ENCODE measurements around the gene NT5DC1.

Gene NT5DC1

DNA sequence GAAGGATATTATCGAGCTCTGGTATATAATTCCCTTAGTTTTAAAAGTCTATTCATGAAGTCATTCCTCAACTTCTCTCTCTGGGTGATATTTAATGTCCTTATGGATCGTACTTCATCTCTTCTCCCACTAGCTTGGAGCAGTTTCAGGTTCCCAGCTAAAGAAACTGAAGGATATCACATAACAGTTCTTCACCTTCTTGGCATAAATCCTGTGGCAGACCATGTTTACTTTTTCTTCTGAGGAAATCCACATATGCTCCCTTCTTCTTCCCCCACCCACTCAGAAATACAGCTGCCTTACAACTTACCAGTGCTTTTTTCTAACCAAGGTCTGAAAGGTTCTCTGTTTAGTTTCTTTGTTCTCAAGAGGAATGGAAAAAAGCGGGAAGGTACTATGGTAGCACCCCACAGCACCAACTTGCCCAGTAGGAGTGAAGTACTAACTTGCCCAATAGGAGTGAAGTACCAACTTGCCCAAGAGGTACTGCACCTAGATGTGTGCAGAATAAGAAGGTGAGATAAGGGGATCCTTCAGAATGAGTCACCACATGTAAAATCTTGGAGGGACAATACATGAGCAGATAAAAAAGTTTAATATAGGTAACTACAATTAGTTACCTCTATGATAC is 100.1 kb downstream of the NT5DC1 start:
- no peak for DNase-seq

GRCh38 chr6:116201538-116201937 is 100.9 kb downstream of the NT5DC1 start:
- no peak for DNase-seq

DNA sequence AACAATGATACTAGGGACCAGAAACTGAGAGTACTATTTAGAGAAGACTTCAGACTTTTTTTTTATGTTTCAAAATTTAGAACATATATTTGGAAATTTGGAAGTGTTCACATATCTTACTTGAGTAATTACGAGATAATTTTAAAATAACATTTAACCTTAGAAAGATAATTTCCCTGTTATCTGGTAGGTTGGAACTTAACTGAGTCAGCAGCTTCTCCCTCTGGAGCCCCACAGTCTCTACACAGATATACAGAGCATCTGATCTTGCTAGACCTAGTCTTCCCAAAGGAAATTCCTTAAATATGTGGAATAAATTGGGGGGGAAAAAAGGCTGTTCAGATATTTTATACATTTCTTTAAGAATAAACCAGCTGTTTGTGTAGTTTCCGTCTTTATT is 104.6 kb downstream of the NT5DC1 start:
- no peak for DNase-seq

DNA sequence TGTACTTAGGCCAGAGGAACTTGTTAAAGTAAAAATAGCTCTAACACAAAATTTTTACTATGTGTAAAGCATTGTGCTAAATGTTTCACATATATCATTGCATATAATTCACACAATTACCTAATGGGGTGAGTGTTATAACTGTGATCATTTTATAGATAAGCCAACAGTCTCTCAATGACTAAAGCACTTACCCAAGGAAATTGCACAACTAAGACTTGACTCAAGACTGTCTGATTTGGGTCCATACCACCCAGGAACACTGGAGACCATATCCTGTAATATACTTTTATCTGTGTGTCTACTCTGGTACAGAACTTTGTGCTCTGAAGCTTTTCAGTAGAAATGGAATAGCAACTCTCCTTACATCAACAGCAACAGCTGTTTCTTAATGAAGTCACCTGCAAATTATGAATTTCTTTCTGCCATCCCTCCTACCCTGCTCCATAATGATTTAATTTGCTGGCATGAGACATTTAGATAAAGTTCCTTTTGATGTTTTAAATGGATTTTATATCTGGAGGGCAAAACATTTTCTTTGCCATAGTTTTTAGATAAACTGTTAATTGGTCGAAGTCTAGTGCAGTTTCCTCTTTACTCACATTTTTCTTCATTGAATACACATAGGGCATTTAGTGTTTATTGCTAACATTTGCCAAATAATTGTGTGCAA is 105.7 kb downstream of the NT5DC1 start:
- DNase-seq: no peak

- no peak for DNase-seq
Measured at GRCh38 chr6:116208056-116208785, 107.6 kb downstream of the NT5DC1 start.

DNA sequence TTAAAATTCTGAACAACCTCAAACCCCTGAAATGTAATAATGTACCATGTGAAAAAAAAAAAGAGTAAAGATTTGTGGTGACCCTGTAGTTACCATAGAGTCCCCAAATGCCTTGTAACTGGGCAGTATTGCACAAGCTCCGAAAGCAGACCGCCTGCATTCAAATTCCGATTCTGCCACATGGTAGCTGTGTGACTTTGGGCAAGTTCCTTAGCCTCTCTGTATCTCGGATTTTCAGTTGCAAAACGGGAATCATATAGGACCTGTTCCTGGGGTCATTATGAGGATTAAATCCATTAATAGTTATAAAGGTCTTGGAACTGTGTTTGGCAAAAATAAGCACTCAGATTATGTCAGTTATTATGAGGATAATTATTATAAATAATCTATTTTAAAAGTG is 109.7 kb downstream of the NT5DC1 start:
- DNase-seq: no peak

GRCh38 chr6:116210750-116211425 is 110.2 kb downstream of the NT5DC1 start:
- DNase-seq: no peak

GRCh38 chr6:116214681-116215080 is 114.0 kb downstream of the NT5DC1 start:
- no peak for DNase-seq

GRCh38 chr6:116215414-116215813 is 114.8 kb downstream of the NT5DC1 start:
- DNase-seq: no peak

- DNase-seq: no peak
Measured at GRCh38 chr6:116217069-116217468, 116.4 kb downstream of the NT5DC1 start.

DNA sequence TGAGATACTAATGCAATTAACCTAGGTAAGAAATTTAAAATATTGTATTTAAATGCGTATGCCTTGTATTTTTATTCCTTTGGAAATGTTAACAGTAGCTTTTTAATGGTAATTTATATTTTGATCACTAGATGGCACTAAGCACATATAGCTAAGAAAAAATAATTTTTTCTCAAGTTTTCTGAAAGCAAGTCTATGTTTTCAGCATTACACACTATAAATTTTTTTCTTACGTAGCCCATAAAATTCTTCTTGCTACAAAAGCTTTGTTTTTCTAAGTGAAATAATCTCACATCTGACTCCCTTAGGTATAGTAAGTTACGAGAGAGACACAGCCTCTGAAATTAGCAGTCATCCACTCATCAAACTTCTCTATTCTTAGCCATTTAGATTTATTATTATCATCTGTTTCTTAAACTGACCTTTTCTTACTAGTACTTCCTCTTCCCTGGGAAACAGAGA is 117.5 kb downstream of the NT5DC1 start:
- peak; percentile 17 for DNase-seq

GRCh38 chr6:116218866-116219265 is 118.2 kb downstream of the NT5DC1 start:
- DNase-seq: no peak

- DNase-seq: no peak
Measured at GRCh38 chr6:116221067-116221466, 120.4 kb downstream of the NT5DC1 start.

DNA sequence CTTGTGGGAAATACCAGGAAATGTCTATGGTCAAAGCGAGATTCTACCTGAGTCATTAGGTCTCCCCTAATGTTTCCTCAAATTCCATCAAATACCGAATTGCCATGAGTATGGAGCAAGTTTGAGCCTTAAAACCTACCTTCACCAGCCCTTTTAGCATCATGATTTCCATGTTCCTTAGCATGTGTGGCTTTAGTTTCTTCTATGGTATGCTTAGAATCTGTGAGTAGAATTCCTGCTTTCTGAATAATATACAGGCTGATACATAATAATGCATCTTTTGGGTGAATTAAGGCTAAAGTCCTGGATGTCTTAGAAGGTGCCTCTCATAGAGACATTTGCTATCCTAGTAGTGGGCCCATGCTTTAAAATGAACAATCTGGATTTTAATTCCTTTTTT is 121.3 kb downstream of the NT5DC1 start:
- DNase-seq: no peak

- DNase-seq: no peak
Measured at GRCh38 chr6:116223355-116223754, 122.7 kb downstream of the NT5DC1 start.

DNA sequence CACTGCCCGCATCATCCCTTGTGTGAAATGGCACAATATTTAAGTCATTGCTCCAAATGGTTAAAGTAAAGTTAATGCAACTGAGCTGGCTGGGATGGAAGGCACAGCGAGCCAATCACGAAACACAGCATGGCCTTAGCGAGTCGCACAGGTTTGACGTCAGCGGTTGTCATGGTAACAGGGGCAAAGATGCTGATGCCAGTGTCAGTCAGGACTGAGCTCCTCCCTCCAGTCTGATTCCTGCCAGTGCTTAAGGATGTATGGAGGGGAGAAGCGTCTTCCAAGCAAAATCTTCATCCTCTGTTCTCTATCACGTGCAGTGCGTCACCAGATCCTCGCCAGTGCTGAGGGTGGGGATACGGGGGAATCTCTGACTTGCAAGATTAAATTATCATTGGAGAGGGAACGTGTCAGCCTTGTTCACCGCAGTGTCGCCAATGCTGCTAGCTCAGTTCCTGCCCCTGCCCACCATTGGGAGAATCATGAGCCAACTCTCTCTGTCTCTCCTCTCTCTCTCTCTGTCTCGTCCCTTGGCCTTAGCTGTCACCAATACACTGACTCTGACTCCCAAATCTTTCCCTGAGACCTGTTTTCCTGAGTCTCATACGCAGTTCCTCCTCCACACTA is 128.7 kb downstream of the NT5DC1 start:
- no peak for DNase-seq

DNA sequence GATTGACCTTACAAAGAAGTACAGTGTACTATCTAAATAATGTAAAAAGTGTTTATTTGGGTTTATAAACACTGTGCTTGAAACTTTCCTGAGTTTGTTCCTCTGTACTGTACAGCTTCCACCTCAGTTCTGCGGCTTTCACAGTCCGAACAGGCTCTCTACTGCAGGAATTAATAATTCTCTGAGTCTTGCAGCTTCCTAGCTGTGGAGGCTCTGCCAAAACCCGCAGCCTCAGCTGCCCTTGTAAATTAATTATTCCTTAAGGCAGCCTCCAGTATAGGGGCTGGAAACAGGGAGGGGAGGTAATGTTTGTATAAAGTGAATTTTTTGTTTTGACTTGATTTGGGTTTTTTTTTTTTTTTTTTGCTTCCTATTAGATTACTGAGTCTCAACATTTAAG is 134.0 kb downstream of the NT5DC1 start:
- DNase-seq: no peak

DNA sequence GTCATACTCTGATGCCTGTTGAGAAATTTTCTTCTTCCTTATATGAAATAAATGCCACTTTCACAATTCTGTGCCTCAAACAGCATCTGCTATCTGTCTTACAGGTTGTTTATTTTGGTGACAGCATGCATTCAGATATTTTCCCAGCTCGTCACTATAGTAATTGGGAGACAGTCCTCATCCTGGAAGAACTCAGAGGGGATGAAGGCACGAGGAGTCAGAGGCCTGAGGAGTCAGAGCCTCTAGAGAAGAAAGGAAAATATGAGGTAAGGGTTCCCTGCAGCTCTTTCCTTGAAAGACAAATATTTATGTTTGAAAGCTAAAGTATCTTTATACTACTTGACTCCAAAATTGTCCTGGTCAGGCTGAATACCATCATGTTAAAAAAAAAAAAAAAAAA is 137.4 kb downstream of the NT5DC1 start:
- no peak for DNase-seq

GRCh38 chr6:116239256-116239655 is 138.6 kb downstream of the NT5DC1 start:
- DNase-seq: no peak

DNA sequence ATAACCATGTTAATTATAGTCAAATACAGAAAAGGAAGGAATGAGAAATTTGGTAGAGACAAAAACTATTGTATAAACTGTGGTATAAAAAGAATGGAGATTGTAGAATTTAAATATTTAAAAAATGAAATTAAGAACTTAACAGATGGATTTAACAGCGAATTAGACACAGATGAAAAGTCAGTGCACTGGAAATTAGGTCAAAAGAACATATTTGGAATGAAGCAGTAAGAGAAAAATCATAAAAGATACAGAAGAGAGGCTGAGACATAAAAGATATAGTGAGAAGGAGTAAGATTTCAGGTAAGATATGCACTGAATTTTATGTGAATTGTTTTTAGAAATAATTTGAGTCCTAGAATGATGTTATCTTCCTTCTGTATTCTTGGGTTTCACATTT is 139.2 kb downstream of the NT5DC1 start:
- no peak for DNase-seq

DNA sequence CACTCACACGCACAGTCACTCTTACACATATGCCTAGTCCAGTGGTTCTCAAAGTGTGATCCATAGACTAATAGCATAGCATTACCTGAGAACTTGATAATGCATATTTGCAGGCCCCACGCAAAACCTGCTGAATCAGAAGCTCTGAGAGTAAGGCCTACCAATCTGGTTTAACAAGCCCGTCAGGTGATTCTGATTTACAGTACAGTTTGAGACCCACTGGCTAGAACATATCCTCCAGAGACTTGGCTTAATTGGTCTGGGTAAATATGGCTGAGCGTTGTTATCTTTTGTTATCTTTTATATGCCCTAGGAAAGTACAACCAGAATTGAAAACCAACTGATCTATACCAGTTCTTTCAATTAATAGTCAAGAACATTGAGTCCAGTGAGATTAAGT is 143.6 kb downstream of the NT5DC1 start:
- no peak for DNase-seq

DNA sequence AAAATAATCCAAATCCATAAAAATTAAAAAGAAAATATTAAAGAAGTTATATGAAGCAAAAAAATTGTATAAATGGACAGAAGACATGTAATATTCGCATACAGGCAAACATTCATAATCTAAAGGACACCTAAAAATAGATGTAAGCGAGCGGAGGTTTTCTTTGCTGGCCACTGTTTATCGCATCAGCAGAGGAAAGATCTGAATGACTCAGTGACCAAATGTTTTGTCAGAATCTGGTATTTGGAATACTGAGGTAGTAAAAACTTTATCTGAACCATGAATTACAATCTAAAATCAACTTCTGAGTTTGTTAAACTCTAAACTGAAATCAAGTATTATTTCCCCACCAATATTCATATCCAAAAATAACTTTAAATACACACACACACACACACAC is 145.4 kb downstream of the NT5DC1 start:
- DNase-seq: no peak

DNA sequence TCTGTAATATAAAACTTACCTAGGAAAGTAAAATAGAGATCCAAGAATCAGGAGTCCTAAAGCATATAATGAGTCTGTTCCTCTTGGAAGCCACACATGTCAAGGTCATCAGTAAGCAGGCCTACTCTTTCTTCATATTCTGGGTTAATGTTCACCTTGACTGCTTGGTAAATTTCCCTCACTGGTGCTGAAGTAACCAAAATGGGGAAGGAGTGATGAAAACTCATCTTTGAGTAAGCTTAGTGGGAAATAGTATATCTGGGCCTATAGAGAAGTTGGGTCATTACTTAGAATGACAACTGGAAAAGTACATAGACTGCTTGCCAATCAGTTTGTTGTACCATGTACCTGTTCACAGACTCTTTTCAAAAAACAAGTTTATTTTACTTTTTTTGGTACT is 146.6 kb downstream of the NT5DC1 start:
- DNase-seq: no peak

All from NCI-H446 treated with DMSO at 0.1 percent for 48 hours (cell line).